COLO829 (cell line): Measurements from ENCODE around the gene HMOX2.

Experiments
- DNase-seq: peaks from one replicate; pipeline ENCODE4 v3.0.0; 2012; ENCODE audit warnings: low spot score

Gene HMOX2

DNA sequence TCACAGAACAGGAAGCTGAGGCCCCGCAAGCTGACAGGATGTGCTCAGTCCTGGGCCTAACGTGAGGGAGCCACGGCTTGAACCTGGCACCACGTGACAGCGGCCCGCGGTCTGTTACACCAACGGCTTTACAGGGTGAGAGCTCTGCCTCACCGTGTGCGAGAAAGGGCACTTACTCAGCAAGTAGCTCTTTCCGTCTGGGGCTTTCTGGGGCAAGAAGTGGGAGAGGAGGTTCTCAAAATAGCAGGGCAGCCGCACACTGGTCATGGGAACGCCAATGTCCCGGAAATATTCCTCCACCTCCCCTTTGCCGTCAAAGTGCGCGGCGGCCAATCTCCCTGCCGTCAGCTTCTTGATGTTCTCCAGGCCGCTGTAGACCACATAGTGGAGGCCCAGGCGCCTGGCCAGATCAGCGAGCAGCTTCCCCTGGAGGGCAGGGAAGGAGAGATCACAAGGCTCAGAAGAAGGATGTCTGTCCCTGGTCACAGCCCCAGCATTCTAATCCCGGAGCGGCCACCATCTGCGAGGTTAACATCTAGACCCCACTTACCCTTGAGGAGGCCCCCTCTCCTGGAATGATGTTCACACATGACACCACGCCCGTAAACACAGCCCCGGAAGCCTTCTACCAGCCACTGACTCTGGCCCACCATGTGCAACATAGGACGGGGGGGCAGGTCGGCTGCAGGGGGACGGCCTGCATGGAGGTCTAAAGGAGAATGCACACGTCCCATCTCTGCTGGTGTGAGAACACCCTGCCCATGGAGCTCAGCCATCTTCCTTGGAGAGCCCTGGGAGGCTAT, 10.0 kb upstream of the HMOX2 start:
- DNase-seq: no peak

GRCh38 chr16:4467916-4468315, 8.3 kb upstream of the HMOX2 start:
- no peak for DNase-seq

- DNase-seq: no peak
These were observed 7.2 kb upstream of the HMOX2 start for GRCh38 chr16:4468972-4469371.

- DNase-seq: no peak
These were observed 4.3 kb upstream of the HMOX2 start for GRCh38 chr16:4471869-4472268.

- DNase-seq: no peak
These were observed 3.3 kb upstream of the HMOX2 start for GRCh38 chr16:4472880-4473279.

DNA sequence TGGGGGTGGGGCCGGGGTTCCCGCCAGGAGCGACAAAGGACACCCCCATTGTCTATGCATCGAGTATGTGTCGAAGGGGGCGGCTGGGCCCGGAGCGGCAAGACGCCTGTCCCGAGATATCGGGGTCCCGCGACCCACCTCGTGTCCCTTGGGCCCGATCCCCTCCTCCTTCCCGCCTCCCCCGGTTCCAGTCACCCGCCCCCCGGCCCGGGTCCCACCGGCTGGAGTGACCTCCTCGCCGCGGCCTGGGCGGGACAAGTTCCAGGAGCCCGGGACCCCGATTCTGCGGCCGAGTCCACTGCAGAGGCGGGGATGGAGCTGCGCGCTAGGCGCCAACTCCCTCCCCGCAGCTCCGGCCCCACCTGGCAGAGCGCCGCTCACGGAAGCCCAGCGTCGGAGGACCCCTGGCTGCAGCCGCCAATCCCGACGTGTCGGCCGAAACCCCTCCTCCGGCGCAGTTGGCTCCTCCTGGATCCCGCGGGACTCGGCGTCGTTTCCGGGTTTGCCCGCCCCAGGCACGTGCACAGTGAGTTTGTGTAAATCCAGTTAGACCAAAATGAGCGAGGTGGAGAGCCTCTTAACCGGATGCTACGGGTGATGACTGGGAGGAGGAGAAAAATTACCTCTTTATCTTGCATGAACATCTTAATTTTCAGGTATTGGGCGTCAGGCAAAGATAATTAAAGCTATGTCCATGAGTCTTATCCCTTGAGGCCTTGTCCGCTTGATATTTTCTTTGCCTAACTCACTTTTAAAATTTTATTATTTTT, 1.8 kb upstream of the HMOX2 start, which contains the start of gene NMRAL1:
NMRAL1 (minus strand) TSS at position 434 of the 770 bp plus-strand sequence. CDS start 493 bp downstream, outside the sequence.
- peak; percentile 90 for DNase-seq

GRCh38 chr16:4477966-4478365, 1.8 kb downstream of the HMOX2 start:
- DNase-seq: peak; percentile 60

DNA sequence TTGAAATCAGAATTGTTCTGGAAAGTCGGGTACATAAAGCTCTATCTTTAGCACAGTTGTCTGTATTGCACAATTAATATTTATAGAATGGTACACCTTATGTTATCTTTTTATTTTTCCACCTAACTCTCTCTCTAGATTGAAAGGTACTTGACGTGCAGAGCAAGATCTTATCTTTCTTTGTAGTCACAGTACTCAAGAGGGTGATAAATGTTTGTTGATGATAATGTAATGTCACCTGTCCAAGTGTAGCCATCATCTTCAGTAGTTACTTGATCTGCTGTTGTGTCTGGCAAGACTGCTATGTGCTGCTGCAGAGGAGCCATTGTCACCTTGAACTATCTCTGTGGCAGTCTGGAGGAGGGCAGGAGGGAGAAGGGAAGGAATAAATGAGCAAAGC, 5.3 kb downstream of the HMOX2 start:
- DNase-seq: no peak

DNA sequence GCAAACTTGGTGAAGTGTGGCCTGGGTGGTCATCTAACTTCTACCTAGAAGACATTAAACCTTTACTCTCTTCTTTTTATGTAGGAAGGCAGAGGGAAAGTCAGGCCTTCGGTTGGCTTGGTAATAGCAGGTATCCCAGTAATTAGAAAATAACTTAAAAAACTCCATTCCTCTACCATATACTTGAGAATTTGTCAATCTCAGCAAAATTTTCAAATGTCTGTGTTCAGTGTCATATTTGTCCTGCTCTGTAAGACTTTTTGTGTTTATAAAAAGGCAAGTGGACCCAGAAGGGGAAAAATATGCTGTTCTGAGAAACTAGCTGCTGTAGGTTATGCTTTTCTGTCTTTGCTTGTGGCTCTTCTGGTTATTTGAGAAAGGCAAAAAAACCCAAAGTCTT, 5.8 kb downstream of the HMOX2 start:
- no peak for DNase-seq

DNA sequence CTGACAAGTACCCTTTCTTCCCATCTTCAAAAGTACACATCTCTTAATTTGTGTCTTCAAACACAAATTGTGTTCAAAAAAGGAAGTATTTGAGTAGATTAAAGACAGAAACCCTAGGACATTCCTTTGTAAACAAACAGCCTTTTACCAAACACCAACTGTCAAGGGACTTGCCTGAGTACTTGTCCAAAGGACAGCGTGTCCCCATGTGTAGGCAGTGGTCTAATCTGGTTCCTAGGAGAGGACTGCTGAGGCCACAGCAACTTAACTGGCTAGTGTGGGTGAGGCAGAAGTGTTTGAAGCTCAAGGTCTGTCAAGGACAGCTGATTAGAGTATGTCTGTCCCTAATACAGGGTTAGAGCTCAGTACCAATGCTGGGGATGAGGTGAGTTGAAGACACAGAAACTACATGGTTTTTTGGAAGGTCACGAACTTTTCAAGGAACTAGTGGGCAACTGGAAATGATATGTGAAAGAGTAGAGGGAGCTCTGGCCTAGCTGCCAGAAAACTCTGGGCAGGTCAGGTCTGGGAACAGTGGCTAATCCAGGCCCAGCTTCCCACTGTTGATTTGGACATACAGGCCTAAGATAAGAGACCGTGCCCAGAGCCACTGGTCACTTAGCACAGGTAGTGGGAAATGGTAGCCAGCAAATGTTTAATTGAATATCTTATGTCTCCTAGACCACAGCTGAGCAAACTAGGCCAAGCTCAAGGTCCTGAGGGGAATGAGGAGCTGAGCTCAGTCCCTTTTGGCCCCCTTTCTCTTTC, 10.1 kb downstream of the HMOX2 start:
- DNase-seq: no peak

GRCh38 chr16:4487955-4488498, 11.8 kb downstream of the HMOX2 start:
- DNase-seq: no peak

DNA sequence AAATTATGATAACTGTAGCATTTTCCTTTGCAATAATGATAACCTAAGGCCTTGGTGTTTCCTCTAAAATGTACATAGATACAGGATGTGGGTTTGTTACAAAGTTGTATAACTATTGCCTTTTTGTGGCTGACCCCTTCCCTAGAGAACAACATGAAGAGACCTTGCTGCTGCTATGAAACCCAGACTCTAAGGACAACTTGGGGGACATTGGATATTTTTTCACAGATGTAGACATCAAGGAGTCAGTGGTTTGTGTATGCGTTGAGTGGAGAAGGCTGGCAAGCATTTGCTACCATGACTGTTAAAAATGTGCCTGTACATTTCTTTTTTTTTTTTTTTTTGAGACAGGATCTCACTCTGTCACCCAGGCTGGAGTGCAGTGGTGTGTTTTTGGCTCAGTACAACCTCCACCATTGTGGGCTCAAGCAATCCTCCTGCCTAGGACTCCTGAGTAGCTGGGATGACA, 12.3 kb downstream of the HMOX2 start:
- DNase-seq: no peak

DNA sequence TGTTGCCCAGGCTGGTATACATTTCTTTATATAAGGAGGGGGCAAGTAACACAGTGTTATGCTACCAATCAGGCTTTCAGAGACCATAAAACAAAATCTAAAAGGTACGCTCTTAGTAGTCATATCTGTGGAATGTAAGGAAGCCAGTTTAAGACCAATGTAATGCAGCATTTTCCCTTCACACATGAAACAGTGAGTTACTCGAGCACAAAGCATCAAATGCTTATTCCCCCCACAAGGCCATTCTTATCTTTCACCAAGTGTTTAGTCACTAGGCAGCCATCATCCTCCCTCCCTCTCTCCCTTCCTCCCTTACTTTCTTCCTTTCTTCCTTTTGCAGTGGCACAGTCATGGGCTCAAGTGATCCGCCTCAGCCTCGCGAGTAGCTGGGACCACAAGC, 12.8 kb downstream of the HMOX2 start:
- DNase-seq: no peak

GRCh38 chr16:4491898-4492297, 15.7 kb downstream of the HMOX2 start:
- DNase-seq: no peak

GRCh38 chr16:4494746-4495490, 18.7 kb downstream of the HMOX2 start:
- no peak for DNase-seq

- DNase-seq: no peak
These were observed 19.6 kb downstream of the HMOX2 start for GRCh38 chr16:4495766-4496165.

- DNase-seq: no peak
These were observed 20.1 kb downstream of the HMOX2 start for GRCh38 chr16:4496305-4496704.

- DNase-seq: peak; percentile 49
These were observed 22.5 kb downstream of the HMOX2 start for GRCh38 chr16:4498546-4499195.

DNA sequence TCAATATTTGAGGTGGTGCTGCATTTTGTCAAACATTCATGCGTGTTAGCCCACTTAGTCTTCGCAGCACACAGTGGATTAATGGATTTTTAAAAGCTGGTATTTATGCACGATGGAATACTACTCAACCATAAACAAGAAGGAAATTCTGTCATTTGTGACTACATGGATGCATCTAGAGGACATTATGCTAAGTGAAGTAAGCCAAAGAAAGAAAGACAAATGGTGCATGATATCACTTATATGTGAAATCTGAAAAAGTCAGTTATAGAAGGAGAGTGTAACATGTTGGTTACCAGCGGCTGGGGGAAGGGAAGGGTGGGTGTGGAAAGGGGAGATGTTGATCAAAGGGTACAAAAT, 23.0 kb downstream of the HMOX2 start:
- DNase-seq: no peak

DNA sequence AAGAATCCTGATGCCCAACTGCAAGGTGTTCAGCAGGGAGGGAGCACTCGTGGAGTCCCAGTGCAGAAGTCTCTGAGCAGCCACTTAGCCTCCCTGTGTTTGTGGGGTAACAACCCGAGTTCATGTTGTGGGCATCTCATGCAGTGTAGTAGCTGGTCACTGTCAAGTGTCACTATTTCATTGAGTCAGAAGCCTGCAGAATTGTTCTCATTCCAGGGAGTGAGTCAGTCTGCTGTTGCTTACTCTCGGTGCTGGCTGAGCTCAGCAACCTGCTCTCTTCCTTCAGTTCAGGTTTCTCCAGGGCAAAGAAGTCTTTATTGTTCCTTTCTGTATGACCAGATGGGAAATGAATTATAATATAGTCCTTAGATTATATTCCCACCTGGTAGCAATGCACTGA, 24.1 kb downstream of the HMOX2 start:
- peak; percentile 56 for DNase-seq

DNA sequence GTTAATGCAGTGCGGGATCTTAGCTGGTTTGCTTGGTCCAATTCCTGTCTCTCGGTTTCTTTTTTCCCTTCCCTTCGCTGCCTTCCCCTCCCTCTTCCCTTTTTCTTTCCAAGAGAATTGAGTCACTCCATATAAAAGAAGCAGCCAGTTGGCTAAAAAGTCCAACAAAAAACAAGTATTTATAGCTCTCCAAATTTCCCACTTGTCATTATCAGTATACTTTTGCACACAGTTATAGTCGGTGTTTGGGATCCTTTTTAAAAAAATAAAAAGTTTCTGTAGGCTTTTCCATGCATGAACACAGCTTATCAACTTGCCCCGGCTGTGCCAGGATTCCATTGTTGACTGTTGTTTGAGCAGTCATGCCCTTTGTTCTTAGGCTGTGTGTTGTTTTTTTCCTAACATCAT, 24.9 kb downstream of the HMOX2 start:
- no peak for DNase-seq
